Type B pancreatic cell (in vitro differentiated cells): Measurements from ENCODE around the gene CASKIN2. TPM values are rescaled to one million over a fixed set of nuclear protein-coding genes. Genes with fewer than 3 reads are reported as not detected.

Experiments
- DNase-seq: peaks from one replicate; pipeline ENCODE4 v3.0.0; 2021; ENCODE audit warnings: mixed read lengths; ENCODE audit not compliant: unreplicated experiment; ENCODE audit errors: extremely low spot score
- H3K27ac Mint-ChIP-seq: 2 replicates; pipeline ENCODE4 v1.8.0; 2021; ENCODE audit warnings: mild to moderate bottlenecking, mixed read lengths
- H3K27me3 Mint-ChIP-seq: 2 replicates; pipeline ENCODE4 v1.8.0; 2021; ENCODE audit warnings: mixed read lengths
- H3K36me3 Mint-ChIP-seq: 2 replicates; pipeline ENCODE4 v1.8.0; 2021; ENCODE audit warnings: mixed read lengths
- H3K4me1 Mint-ChIP-seq: one replicate; pipeline ENCODE4 v1.8.0; 2021; ENCODE audit warnings: mixed read lengths; ENCODE audit not compliant: unreplicated experiment
- H3K4me3 Mint-ChIP-seq: 2 replicates; pipeline ENCODE4 v1.8.0; 2021; ENCODE audit warnings: mild to moderate bottlenecking, mixed read lengths
- H3K9me3 Mint-ChIP-seq: 2 replicates; pipeline ENCODE4 v1.8.0; 2021; ENCODE audit warnings: mixed read lengths
- total RNA-seq: library from RNA; stranded (reverse); gene quantifications from 2 replicates; pipeline ENCODE4 v1.2.1, GENCODE V29; 2021; ENCODE audit warnings: low replicate concordance
- TF ChIP-seq, protein P1 (sequence below): fragments of 200-600 bp; sonication (generic); conservative IDR thresholded peaks from 2 replicates; pipeline ENCODE4 v1.5.0; 2021; ENCODE audit warnings: antibody characterized with exemption, mild to moderate bottlenecking

CASKIN2 gene
- total RNA-seq, 1 donor from 2014 or later: 31.2 TPM

DNA sequence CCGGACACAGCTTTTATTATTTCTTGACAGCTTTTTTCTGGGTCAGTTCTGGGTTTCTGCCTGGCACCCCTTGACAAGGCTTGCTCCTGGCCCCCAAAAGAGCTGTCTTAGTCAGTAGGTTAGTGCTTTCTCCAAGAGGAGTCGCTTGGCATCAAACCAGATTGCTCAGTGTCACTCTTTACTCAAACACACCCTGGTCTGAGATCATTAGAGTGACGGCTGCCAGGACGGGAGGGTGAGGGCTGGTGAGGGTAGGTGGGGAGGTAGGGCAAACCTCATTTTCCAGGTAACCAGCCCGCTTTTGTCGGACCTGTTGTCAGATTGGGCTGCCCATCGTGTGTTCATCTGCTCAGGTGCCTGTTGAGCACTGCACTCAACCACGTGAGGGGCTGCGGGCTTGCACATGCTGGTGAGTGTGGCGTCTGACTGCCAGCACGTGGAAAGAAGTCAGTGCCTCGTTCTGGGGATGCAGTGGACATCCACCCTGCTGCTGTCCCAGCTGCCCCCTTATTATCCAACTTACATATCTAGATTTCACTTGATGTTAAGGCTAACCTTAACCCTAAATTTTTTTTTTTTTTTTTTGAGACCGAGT, 46.5 kb downstream of the CASKIN2 start:
- Mint-ChIP-seq H3K27ac (no peak overlapping the region), H3K4me1 (no peaks in the 10 kb centered on the region)

DNA sequence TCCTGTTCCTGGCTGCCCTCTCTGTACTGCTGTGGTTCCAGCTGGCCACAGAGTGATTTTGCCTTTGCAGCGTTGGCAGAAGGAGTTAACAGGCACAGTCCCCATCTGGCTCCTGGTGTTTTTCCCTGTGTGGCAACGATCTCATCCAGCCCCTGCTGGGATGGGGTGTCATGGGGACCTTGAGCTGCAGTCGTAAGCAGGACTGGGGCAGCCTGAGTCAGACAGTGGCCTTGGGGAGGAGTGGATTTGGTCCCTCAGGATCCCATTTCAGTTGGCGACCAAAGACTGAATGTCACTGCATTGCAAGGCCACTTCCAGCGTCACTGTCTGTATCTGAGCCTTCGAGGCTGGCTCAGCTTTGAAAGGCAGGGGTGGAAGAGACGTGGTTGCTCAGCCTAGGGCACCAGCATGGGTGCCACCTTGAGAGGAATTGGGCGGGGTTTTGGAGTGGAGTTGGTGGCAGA, 47.0 kb downstream of the CASKIN2 start:
- no peak for DNase-seq
- Mint-ChIP-seq H3K4me1 (no peaks in the 10 kb centered on the region), H3K9me3 (peaks cover 4% of the 10 kb centered on the region), H3K27me3 (no peaks in the 10 kb centered on the region), H3K36me3 (peaks cover 24% of the 10 kb centered on the region), H3K27ac (no peak overlapping the region), H3K4me3 (no peak overlapping the region)
- TF ChIP-seq, protein P1, sequence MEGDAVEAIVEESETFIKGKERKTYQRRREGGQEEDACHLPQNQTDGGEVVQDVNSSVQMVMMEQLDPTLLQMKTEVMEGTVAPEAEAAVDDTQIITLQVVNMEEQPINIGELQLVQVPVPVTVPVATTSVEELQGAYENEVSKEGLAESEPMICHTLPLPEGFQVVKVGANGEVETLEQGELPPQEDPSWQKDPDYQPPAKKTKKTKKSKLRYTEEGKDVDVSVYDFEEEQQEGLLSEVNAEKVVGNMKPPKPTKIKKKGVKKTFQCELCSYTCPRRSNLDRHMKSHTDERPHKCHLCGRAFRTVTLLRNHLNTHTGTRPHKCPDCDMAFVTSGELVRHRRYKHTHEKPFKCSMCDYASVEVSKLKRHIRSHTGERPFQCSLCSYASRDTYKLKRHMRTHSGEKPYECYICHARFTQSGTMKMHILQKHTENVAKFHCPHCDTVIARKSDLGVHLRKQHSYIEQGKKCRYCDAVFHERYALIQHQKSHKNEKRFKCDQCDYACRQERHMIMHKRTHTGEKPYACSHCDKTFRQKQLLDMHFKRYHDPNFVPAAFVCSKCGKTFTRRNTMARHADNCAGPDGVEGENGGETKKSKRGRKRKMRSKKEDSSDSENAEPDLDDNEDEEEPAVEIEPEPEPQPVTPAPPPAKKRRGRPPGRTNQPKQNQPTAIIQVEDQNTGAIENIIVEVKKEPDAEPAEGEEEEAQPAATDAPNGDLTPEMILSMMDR: no peak

More for the DNA sequence above, 46.5 kb downstream of the CASKIN2 start:
- Mint-ChIP-seq H3K4me3 (no peak overlapping the region), H3K27me3 (no peaks in the 10 kb centered on the region), H3K36me3 (peaks cover 19% of the 10 kb centered on the region), H3K9me3 (peaks cover 4% of the 10 kb centered on the region)
- TF ChIP-seq, protein P1: no peak
- DNase-seq: no peak

DNA sequence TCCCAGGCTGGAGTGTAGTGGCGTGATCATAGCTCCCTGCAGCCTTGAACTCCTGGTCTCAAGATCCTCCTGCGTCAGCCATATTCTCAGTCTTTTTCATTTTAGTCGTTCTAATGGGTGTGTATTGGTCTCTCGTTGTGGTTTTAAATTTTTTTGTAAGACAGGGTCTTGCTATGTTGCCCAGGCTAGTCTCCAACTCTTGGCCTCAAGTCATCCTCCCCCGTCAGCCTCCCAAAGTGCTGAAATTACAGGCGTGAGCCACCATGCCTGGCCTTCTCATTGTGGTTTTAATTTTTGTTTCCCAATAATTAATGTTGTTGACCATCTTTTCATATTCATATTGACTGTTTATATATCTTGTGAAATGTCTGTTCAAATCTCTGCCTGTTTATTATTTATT, 50.3 kb downstream of the CASKIN2 start:
- peaks cover 14% of the 10 kb centered on the region for H3K36me3 Mint-ChIP-seq
- no peak overlapping the region for H3K4me3 Mint-ChIP-seq
- no peaks in the 10 kb centered on the region for H3K27me3 Mint-ChIP-seq
- peaks cover 2% of the 10 kb centered on the region for H3K4me1 Mint-ChIP-seq
- peaks cover 4% of the 10 kb centered on the region for H3K9me3 Mint-ChIP-seq
- no peak overlapping the region for H3K27ac Mint-ChIP-seq
- DNase-seq: no peak
- TF ChIP-seq, protein P1: no peak

DNA sequence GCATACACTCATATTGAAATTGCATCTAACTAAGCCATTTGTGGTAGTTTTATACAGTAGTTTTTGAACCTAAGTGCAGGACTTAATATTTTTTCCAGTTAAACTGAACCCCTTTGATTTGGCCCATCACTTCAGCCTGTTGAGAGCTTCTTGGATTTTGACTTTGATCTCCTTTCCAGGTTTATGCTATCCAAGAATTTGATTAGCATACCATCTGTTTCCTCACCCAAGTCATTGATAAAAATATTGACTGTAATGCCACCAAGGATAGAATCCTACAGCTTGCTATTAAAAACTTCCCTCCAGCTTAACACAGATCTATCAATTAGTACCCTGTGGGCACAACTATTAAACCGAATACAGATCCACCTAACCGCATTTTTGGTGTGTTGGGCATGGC, 51.7 kb downstream of the CASKIN2 start:
- Mint-ChIP-seq H3K4me3 (no peak overlapping the region), H3K4me1 (peaks cover 10% of the 10 kb centered on the region), H3K27me3 (no peaks in the 10 kb centered on the region), H3K9me3 (peaks cover 4% of the 10 kb centered on the region), H3K27ac (no peak overlapping the region), H3K36me3 (peaks cover 14% of the 10 kb centered on the region)
- TF ChIP-seq, protein P1: no peak
- DNase-seq: no peak

DNA sequence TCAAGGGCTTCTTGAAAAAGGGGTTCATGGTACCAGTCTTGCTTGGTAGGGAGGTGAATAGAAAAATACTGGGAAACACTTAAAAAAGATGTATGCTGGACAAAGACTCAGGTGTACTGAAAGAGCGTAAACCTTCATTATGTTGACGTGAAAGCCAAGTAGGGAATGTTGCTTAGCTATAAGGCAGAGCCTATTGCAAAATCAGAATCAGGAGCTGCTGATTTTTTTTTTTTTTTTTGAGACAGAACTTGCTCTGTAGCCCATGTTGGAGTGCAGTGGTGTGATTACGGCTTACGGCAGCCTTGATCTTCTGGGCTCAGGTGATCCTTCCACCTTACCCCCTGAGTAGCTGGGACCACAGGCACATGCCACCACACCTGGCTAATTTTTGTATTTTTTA, 55.0 kb downstream of the CASKIN2 start:
- H3K27ac Mint-ChIP-seq: peak overlapping the region; percentile 78
- no peaks in the 10 kb centered on the region for H3K9me3 Mint-ChIP-seq
- peak overlapping the region; percentile 26 for H3K4me3 Mint-ChIP-seq
- peaks cover 31% of the 10 kb centered on the region for H3K4me1 Mint-ChIP-seq
- H3K36me3 Mint-ChIP-seq: peaks cover 9% of the 10 kb centered on the region
- no peaks in the 10 kb centered on the region for H3K27me3 Mint-ChIP-seq
- TF ChIP-seq, protein P1: no peak
- DNase-seq: no peak
